Activated CD8-positive, alpha-beta memory T cell treated with anti-CD3 and anti-CD28 coated beads for 48 hours (primary cell): ENCODE data around the gene ZNF831.

Experiments
- DNase-seq, 3 experiments: peaks; one replicate each; pipeline ENCODE4 v3.0.0-alpha.2; 2020; ENCODE audit warnings: low read depth in 2 of 3, low spot score in 2 of 3

ZNF831 gene

DNA sequence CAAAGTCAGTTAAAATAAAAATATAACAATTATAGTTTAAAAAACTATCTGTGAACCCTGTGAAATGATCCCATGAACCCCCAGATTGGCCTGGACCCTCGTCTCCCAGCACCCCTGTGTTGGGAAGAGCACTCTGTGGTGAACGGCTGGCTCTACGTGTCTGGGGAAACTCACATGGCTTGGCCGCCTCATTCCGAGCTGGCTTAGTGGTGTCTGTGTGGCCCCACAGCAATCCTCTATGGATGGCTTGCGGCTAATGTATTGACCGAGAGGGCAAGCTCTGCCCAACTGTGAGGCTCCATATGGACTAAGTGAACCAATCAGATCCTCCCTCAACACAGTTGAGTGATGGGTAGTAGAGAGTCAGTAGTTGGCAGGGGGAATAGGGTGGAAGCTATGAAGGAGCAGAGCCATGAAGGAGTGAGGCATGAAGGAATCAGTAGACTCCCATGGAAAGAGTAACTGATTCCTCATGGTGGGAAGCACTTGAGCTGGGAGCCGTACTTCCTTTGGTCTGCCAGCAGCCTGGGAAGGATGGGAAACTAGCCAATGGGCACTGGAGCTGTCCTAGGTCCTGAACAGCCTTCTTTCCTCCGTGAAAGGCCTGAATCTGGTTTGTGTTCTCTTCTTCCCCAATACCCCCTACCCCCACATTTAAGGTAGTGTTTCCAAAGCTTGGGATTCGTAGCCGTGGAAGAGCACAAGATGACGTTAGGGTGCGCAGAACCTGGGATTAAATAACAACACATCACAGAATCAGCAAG, 21.6 kb upstream of the ZNF831 start:
- DNase-seq: no peak

GRCh38 chr20:59143326-59143725, 20.3 kb upstream of the ZNF831 start:
- no peak for DNase-seq

DNA sequence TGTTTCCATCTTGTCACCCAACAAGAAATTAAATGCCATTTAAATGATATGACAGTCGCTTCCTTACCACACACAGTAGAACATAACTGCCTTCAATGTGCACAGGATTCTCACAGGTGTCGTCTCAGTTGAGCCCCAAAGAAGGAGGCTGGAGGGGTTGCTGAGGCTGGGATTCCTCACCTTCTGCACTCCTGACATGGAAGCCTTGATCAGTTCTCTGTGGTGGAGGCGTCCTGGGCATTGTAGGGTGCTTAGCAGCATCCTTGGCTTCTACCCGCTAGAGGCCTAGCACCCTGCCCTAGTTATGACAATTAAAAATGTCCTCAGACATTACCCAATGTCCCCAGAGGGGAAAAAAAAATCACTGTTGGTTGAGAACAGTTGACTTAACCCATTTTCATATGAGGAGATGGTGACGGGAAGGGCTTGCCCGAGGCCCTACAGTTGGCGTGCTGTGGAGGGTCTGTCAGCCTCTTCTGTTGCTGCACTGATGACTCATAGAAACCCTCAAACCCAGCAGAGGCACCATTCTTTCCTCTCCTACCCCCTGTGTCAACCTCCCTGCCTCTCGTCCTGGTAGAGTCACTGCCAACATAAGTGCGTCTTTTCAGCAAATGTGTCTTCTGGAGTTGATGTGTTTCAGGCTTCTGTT, 19.3 kb upstream of the ZNF831 start:
- peak in 1 of 3 experiments; percentile 47 for DNase-seq

DNA sequence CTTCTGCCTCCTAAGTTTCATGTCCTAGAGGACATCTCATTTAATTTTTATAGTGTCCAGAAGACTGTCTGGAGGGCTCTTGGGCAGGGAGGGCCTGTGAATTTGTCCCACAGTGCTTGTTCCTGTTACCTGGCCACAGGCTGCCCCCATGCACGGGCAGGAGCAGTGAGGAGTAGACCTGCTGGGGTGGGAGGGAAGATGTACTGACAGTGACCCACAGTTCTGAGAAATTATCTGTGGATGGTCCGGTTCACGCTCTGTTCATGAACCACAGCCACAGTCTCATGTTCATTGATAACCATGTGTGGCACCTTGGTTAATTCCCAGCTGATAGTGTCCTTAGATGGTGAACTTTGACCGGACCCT, 18.8 kb upstream of the ZNF831 start:
- DNase-seq: no peak

GRCh38 chr20:59145247-59145923, 18.2 kb upstream of the ZNF831 start:
- DNase-seq: no peak

- peak in 1 of 3 experiments; percentile 44 for DNase-seq
Measured at GRCh38 chr20:59145924-59146779, 17.5 kb upstream of the ZNF831 start.

GRCh38 chr20:59146780-59147565, 16.6 kb upstream of the ZNF831 start:
- DNase-seq: no peak

GRCh38 chr20:59147586-59147985, 16.0 kb upstream of the ZNF831 start:
- no peak for DNase-seq

DNA sequence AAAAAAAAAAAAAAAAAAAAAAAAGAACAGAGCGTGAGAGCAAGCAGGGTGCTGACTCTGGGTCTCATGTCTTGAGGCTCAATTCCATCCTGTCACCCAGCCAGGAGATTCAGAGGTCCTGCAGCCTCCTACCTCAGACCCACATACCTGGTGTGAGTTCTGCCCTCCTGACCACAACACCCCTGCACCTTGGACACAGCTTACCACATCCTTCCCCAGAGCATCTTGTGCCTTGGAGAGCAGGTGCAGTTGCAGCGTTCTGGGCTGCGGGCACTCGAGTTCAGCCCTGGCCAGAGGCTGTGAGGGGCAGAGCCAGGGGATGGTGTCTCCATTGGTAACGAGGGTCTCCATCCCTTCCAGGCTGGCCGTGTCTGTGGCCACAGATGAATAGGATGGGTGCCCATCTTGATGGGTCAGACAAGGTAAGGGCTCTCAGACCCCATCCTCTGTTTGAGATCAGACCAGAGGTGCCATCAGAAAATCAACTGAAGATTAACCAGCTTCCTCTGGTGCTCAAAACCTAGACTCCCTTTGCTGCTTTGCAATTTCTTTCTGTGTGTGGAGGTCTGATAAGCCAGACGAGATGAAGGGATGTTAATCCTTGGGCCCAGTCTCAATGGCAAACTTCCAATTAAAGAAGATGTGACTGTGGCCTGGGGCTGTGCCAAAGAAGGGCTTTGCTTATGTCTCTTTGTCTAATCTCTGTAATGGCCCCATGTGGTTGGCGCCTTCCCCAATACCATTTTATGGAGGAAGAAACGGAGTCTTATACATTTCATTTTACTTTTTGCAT, 14.7 kb upstream of the ZNF831 start:
- no peak for DNase-seq

- DNase-seq: peak in 1 of 3 experiments; percentile 38
Measured at GRCh38 chr20:59149678-59150504, 13.7 kb upstream of the ZNF831 start.

- DNase-seq: no peak
Measured at GRCh38 chr20:59150821-59151251, 12.8 kb upstream of the ZNF831 start.

DNA sequence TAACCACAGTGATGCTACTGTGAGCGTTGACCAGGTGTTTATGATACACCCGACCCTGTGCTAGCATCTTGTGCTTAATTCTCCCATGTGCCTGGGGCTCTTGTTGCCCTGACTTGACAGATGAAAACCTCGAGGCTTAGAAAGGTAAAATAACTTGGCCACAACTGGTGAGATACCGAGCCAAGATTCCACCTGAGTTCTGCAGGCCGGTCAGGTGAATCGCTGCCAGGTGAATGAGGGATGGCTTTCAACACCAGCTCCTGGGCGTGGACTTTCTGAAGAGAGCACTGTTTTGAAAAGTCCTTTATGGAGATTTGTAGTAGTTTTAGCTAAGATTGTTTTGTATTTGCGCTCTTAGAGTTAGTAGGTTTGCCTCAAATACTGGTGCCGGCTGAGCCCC, 12.2 kb upstream of the ZNF831 start:
- DNase-seq: no peak

GRCh38 chr20:59151820-59152219, 11.8 kb upstream of the ZNF831 start:
- DNase-seq: no peak

GRCh38 chr20:59152559-59153354, 10.9 kb upstream of the ZNF831 start:
- DNase-seq: no peak

GRCh38 chr20:59153355-59153681, 10.3 kb upstream of the ZNF831 start:
- no peak for DNase-seq

- DNase-seq: no peak
Measured at GRCh38 chr20:59153832-59154231, 9.8 kb upstream of the ZNF831 start.

GRCh38 chr20:59154317-59155013, 9.2 kb upstream of the ZNF831 start:
- DNase-seq: no peak

DNA sequence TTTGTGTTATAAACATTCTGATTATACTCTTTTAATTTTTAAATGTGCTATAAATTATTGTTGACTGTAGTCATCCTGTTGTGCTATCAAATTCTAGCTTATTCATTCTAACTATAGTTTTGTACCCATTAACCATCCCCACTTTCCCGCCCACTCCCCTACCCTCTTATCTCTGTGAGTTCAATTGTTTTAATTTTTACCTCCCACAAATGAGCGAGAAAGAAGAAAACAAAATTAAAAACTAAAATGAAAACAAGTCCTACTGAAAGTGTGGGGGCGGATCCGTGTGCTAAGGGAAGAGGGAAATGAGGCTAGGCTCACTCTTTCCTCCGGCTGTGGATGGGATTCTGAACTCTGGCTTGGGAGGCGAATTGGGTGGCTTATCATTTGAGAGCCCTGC, 6.6 kb upstream of the ZNF831 start:
- no peak for DNase-seq
